ENCODE results near the gene TTLL11. TPM values are rescaled to one million over a fixed set of nuclear protein-coding genes. Genes with fewer than 3 reads are reported as not detected.
"Not testable (repeated sequence)": the region's sequence is repeated elsewhere in the genome, so short reads cannot be mapped to it uniquely, and the experiment has no call there.

Gene TTLL11
- total and polyA plus RNA-seq, 2 experiments from 2014 or later: 0.57 to 1.4 TPM

DNA sequence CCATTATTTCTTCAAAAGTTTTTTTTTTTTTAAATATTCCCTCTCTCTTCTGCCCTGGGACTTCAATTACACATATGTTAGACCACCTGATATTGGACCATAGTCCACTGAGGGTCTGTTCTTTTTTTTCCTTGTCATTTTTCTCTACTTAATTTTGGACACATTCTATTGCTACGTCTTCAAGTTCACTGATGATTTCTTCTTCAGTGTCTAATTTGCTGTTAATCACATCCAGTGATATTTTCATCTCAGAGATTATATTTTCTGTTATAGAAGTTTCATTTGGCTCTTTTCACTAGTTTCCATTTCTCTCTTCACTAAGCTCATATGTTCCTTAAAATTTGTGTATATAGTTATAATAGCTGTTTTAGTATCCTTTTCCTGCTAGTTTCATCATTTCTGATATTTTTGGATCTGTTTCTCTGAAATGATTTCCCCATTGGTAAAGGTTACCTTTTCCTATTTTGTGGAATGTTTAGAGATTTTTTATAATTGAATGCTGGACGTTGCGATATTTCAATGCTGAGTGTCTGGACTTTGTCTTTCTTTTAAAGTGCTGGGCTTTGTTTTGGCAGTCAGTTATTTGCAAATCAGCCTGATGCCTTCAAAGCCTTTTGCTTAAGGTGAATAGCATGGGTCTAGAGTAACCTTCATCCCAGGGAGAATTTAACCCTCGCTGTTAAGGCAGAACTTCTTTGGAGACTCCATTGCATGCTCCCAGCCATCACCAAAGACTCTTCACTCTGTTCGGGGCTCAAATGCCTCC lies 111.8 kb downstream of the TTLL11 start:
- no peaks in the 10 kb centered on the region for H3K79me2 ChIP-seq (replicated peaks; ENCODE audit: insufficient read depth)
- no peaks in the 10 kb centered on the region for H3F3A ChIP-seq (replicated peaks; ENCODE audit: low read depth)
- H3K4me1 ChIP-seq (ENCODE audit: insufficient read depth): no peaks in the 10 kb centered on the region
- no peaks in the 10 kb centered on the region for H3K36me3 Mint-ChIP-seq (ENCODE audit: low read depth)
- no peak overlapping the region for H3K4me3 ChIP-seq
- peaks cover 7% of the 10 kb centered on the region for H3K27me3 Mint-ChIP-seq (ENCODE audit: insufficient read depth, low read depth, poor library complexity)
- H2AFZ ChIP-seq: no peak overlapping the region
- peaks cover 11% of the 10 kb centered on the region; the same call in 2 of the 3 replicates for H3K9me3 Mint-ChIP-seq
- ATAC-seq (no peak), DNase-seq (ENCODE audit: low spot score) (no peak)
- no peaks in the 10 kb centered on the region for H3K9me2 ChIP-seq (ENCODE audit: insufficient read depth)
- no peak overlapping the region for H3K4me2 ChIP-seq
- no peak overlapping the region for H3K4me3 Mint-ChIP-seq
- H3K27me3 ChIP-seq (ENCODE audit: insufficient read depth): no peaks in the 10 kb centered on the region
- H3K4me1 Mint-ChIP-seq: peaks cover under 1% of the 10 kb centered on the region; the same call in 2 of the 3 replicates
- no peaks in the 10 kb centered on the region for H3K36me3 ChIP-seq (ENCODE audit: insufficient read depth)
- H4K20me1 ChIP-seq (replicated peaks; ENCODE audit: insufficient read depth): no peaks in the 10 kb centered on the region
- H3K27ac ChIP-seq (ENCODE audit: low read depth): no peak overlapping the region
- H3K27ac Mint-ChIP-seq: no peak overlapping the region
- TF ChIP-seq STAT1 (IDR thresholded peaks at IDR 0.05; ENCODE audit: unreplicated experiment) (no peak), NANOG (IDR thresholded peaks at IDR 0.05; ENCODE audit: borderline replicate concordance) (no peak), JUNB (IDR thresholded peaks at IDR 0.05; ENCODE audit: unreplicated experiment) (no peak), CREB1 (CRISPR knock-in tag; IDR thresholded peaks at IDR 0.05; ENCODE audit: low read depth) (no peak), EZH2phosphoT487 (IDR thresholded peaks at IDR 0.05; ENCODE audit: unreplicated experiment) (no peak), ZNF114 (CRISPR knock-in tag; IDR thresholded peaks at IDR 0.05) (no peak), EZH2 (IDR thresholded peaks at IDR 0.05; ENCODE audit: low read depth, unreplicated experiment) (no peak)
- TF ChIP-seq, protein P1, sequence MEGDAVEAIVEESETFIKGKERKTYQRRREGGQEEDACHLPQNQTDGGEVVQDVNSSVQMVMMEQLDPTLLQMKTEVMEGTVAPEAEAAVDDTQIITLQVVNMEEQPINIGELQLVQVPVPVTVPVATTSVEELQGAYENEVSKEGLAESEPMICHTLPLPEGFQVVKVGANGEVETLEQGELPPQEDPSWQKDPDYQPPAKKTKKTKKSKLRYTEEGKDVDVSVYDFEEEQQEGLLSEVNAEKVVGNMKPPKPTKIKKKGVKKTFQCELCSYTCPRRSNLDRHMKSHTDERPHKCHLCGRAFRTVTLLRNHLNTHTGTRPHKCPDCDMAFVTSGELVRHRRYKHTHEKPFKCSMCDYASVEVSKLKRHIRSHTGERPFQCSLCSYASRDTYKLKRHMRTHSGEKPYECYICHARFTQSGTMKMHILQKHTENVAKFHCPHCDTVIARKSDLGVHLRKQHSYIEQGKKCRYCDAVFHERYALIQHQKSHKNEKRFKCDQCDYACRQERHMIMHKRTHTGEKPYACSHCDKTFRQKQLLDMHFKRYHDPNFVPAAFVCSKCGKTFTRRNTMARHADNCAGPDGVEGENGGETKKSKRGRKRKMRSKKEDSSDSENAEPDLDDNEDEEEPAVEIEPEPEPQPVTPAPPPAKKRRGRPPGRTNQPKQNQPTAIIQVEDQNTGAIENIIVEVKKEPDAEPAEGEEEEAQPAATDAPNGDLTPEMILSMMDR (conservative IDR thresholded peaks at IDR 0.05; ENCODE audit: low read depth in 2 of 2): no peak
- TF ChIP-seq, protein P2, sequence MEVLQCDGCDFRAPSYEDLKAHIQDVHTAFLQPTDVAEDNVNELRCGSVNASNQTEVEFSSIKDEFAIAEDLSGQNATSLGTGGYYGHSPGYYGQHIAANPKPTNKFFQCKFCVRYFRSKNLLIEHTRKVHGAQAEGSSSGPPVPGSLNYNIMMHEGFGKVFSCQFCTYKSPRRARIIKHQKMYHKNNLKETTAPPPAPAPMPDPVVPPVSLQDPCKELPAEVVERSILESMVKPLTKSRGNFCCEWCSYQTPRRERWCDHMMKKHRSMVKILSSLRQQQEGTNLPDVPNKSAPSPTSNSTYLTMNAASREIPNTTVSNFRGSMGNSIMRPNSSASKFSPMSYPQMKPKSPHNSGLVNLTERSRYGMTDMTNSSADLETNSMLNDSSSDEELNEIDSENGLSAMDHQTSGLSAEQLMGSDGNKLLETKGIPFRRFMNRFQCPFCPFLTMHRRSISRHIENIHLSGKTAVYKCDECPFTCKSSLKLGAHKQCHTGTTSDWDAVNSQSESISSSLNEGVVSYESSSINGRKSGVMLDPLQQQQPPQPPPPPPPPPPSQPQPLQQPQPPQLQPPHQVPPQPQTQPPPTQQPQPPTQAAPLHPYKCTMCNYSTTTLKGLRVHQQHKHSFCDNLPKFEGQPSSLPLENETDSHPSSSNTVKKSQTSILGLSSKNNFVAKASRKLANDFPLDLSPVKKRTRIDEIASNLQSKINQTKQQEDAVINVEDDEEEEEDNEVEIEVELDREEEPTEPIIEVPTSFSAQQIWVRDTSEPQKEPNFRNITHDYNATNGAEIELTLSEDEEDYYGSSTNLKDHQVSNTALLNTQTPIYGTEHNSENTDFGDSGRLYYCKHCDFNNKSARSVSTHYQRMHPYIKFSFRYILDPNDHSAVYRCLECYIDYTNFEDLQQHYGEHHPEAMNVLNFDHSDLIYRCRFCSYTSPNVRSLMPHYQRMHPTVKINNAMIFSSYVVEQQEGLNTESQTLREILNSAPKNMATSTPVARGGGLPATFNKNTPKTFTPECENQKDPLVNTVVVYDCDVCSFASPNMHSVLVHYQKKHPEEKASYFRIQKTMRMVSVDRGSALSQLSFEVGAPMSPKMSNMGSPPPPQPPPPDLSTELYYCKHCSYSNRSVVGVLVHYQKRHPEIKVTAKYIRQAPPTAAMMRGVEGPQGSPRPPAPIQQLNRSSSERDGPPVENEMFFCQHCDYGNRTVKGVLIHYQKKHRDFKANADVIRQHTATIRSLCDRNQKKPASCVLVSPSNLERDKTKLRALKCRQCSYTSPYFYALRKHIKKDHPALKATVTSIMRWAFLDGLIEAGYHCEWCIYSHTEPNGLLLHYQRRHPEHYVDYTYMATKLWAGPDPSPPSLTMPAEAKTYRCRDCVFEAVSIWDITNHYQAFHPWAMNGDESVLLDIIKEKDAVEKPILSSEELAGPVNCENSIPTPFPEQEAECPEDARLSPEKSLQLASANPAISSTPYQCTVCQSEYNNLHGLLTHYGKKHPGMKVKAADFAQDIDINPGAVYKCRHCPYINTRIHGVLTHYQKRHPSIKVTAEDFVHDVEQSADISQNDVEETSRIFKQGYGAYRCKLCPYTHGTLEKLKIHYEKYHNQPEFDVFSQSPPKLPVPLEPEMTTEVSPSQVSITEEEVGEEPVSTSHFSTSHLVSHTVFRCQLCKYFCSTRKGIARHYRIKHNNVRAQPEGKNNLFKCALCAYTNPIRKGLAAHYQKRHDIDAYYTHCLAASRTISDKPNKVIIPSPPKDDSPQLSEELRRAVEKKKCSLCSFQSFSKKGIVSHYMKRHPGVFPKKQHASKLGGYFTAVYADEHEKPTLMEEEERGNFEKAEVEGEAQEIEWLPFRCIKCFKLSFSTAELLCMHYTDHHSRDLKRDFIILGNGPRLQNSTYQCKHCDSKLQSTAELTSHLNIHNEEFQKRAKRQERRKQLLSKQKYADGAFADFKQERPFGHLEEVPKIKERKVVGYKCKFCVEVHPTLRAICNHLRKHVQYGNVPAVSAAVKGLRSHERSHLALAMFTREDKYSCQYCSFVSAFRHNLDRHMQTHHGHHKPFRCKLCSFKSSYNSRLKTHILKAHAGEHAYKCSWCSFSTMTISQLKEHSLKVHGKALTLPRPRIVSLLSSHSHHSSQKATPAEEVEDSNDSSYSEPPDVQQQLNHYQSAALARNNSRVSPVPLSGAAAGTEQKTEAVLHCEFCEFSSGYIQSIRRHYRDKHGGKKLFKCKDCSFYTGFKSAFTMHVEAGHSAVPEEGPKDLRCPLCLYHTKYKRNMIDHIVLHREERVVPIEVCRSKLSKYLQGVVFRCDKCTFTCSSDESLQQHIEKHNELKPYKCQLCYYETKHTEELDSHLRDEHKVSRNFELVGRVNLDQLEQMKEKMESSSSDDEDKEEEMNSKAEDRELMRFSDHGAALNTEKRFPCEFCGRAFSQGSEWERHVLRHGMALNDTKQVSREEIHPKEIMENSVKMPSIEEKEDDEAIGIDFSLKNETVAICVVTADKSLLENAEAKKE (CRISPR knock-in tag; IDR thresholded peaks at IDR 0.05): no peak
- TF ChIP-seq, protein P3, sequence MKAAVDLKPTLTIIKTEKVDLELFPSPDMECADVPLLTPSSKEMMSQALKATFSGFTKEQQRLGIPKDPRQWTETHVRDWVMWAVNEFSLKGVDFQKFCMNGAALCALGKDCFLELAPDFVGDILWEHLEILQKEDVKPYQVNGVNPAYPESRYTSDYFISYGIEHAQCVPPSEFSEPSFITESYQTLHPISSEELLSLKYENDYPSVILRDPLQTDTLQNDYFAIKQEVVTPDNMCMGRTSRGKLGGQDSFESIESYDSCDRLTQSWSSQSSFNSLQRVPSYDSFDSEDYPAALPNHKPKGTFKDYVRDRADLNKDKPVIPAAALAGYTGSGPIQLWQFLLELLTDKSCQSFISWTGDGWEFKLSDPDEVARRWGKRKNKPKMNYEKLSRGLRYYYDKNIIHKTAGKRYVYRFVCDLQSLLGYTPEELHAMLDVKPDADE (IDR thresholded peaks at IDR 0.05): no peak

DNA sequence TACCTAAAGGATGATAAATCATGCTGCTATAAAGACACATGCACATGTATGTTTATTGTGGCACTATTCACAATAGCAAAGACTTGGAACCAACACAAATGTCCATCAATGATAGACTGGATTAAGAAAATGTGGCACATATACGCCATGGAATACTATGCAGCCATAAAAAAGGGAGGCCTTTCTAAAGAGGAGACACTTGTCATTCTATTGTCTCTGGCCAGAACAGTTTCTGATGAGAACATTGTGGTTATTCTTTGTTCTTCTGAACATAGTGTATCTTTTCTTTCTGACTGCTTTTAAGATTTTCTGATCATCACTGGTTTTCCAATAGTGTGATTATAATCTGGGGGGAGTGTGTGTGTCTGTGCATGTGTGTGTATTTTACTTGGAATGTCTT lies 112.4 kb downstream of the TTLL11 start:
- not testable (repeated sequence) for H3K9me2 ChIP-seq (ENCODE audit: insufficient read depth); H3K4me3 Mint-ChIP-seq

More for the DNA sequence above, 112.4 kb downstream of the TTLL11 start:
- H4K20me1 ChIP-seq (replicated peaks; ENCODE audit: insufficient read depth); H3K36me3 Mint-ChIP-seq (ENCODE audit: low read depth); DNase-seq (ENCODE audit: low spot score); H3K79me2 ChIP-seq (replicated peaks; ENCODE audit: insufficient read depth); H3K27me3 ChIP-seq (ENCODE audit: insufficient read depth); H3K4me3 ChIP-seq; H3K4me2 ChIP-seq; H3K27ac ChIP-seq (ENCODE audit: low read depth); H3F3A ChIP-seq (replicated peaks; ENCODE audit: low read depth); H3K27ac Mint-ChIP-seq; H3K4me1 ChIP-seq (ENCODE audit: insufficient read depth); H3K4me1 Mint-ChIP-seq; H2AFZ ChIP-seq; H3K36me3 ChIP-seq (ENCODE audit: insufficient read depth); H3K27me3 Mint-ChIP-seq (ENCODE audit: insufficient read depth, low read depth, poor library complexity); ATAC-seq: not testable (repeated sequence)
- peaks cover 11% of the 10 kb centered on the region; the same call in 2 of the 3 replicates for H3K9me3 Mint-ChIP-seq
